Keratinocyte (primary cell): Measurements from ENCODE around the gene SESN2. TPM values are rescaled to one million over a fixed set of nuclear protein-coding genes. Genes with fewer than 3 reads are reported as not detected.

Experiments
- DNase-seq: peaks from one replicate; pipeline ENCODE4 v3.0.0-alpha.2; 2011; ENCODE audit warnings: low read depth, missing footprints, low spot score
- FAIRE-seq: peaks from 2 replicates; lab custom pipeline; 2011; peaks lifted over from hg19 to GRCh38; lab: Jason Lieb, UNC
- H2AFZ ChIP-seq: 2 replicates; pipeline ENCODE4 v1.6.0; 2012; ENCODE audit warnings: low read length, control low read depth, inconsistent platforms; ENCODE audit not compliant: control insufficient read depth
- H3K27ac ChIP-seq: 2 replicates; pipeline ENCODE4 v1.5.1; 2011; ENCODE audit warnings: low read length; ENCODE audit not compliant: control insufficient read depth, insufficient read depth
- H3K27me3 ChIP-seq: 3 replicates; pipeline ENCODE4 v1.6.0; 2011; ENCODE audit warnings: low read length; ENCODE audit not compliant: control insufficient read depth, insufficient read depth; ENCODE audit errors: extremely low read depth
- H3K36me3 ChIP-seq, 2 experiments: 2 replicates in 1 of 2; 3 replicates in 1 of 2; pipeline ENCODE4 v1.5.1; 2011; ENCODE audit warnings: low read length in 2 of 2, mild to moderate bottlenecking in 1 of 2; ENCODE audit not compliant: control insufficient read depth in 2 of 2, insufficient read depth in 2 of 2; ENCODE audit errors: extremely low read depth in 1 of 2
- H3K4me1 ChIP-seq: 3 replicates; pipeline ENCODE4 v1.5.1; 2011; ENCODE audit warnings: low read length; ENCODE audit not compliant: control insufficient read depth, insufficient read depth; ENCODE audit errors: extremely low read depth
- H3K4me2 ChIP-seq: 3 replicates; pipeline ENCODE4 v1.6.0; 2011; ENCODE audit warnings: low read depth, low read length; ENCODE audit not compliant: control insufficient read depth, insufficient read depth; ENCODE audit errors: extremely low read depth
- H3K4me3 ChIP-seq, 3 experiments: fragments of 200-600 bp in 1 of 3; sonication (generic) in 1 of 3; 2 replicates in 2 of 3; 3 replicates in 1 of 3; pipeline ENCODE4 v1.5.1; 2011 to 2016; ENCODE audit warnings: low read length in 3 of 3, mild to moderate bottlenecking in 3 of 3, control low read depth in 2 of 3, inconsistent platforms in 1 of 3, low read depth in 1 of 3, mixed read lengths in 1 of 3, mixed run types in 1 of 3, moderate library complexity in 1 of 3; ENCODE audit not compliant: control insufficient read depth in 2 of 3, insufficient read depth in 2 of 3; ENCODE audit errors: extremely low read depth in 1 of 3
- H3K79me2 ChIP-seq: 2 replicates; pipeline ENCODE4 v1.6.0; 2012; ENCODE audit warnings: low read length; ENCODE audit not compliant: control insufficient read depth, insufficient read depth
- H3K9ac ChIP-seq: 3 replicates; pipeline ENCODE4 v1.6.0; 2011; ENCODE audit warnings: low read length; ENCODE audit not compliant: control insufficient read depth, insufficient read depth; ENCODE audit errors: extremely low read depth
- H3K9me1 ChIP-seq: 3 replicates; pipeline ENCODE4 v1.6.0; 2011; ENCODE audit warnings: low read length; ENCODE audit not compliant: control insufficient read depth, insufficient read depth; ENCODE audit errors: extremely low read depth
- H3K9me3 ChIP-seq: 2 replicates; pipeline ENCODE4 v1.5.1; 2012; ENCODE audit warnings: low read depth, low read length; ENCODE audit not compliant: control insufficient read depth
- H4K20me1 ChIP-seq: 3 replicates; pipeline ENCODE4 v1.6.0; 2011; ENCODE audit warnings: low read length; ENCODE audit not compliant: control insufficient read depth, insufficient read depth; ENCODE audit errors: extremely low read depth
- CTCF ChIP-seq, 3 experiments: IDR thresholded peaks in 1 of 3; conservative IDR thresholded peaks in 1 of 3; optimal IDR thresholded peaks in 1 of 3; 2 replicates in 2 of 3; 3 replicates in 1 of 3; pipeline versions ENCODE3 to v1.5.1; 2011; ENCODE audit warnings: low read length in 3 of 3, mild to moderate bottlenecking in 3 of 3, moderate library complexity in 2 of 3, control low read depth in 1 of 3, inconsistent platforms in 1 of 3; ENCODE audit not compliant: insufficient read depth in 2 of 3; ENCODE audit errors: extremely low read depth in 1 of 3
- EZH2 ChIP-seq: IDR thresholded peaks from one replicate; pipeline ENCODE4 v1.6.1; 2012; ENCODE audit warnings: inconsistent platforms, mild to moderate bottlenecking, low read length, moderate library complexity
- dilution Hi-C: fragments of 300-500 bp; cut with MboI; formaldehyde crosslinking; loops from one replicate; pipeline ENCODE4 v1.7.0; 2020; ENCODE audit warnings: low sequenced_read_pairs; ENCODE audit not compliant: extremely low pct_ligation_motif_present
- polyA plus RNA-seq, 5 experiments: library from polyadenylated mRNA; depleted of rRNA in 3 of 5; stranded (reverse) in 3 of 5; stranded (forward) in 1 of 5; unstranded in 1 of 5; fragments of >200 nt; gene quantifications; 1 replicate in 1 of 5; 2 replicates in 3 of 5; 3 replicates in 1 of 5; pipeline versions ENCODE4 v1.2.1 to v1.2.3, GENCODE V29; 2011 to 2012; ENCODE audit warnings: missing spikeins in 2 of 5, low read depth in 1 of 5, low replicate concordance in 1 of 5

Gene SESN2
- polyA plus RNA-seq, 1 donor (not counting 4 experiments of a cell fraction or from before 2014, with no cell fraction given) = 13.5 TPM

DNA sequence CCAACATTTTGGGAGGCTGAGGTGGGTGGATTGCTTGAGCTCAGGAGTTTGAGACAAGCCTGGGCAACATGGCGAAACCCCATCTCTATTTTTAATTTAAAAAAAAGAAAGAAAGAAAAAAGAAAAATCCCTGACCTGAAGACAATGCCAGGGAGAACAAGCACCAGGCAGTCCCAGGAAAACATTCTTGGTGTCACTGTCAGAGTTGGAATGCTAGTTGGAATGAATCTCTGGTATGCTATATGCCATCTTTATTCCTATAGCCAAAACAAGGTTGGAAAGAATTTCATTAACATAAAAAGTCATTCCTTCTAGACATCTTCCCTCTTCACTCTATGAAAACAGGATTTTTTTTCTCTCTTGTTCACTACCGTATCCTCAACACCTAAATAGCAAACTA is 29.3 kb upstream of the SESN2 start:
- dilution Hi-C loops = no loop called here
- no peak overlapping the region for H3K4me3 ChIP-seq
- H3K27ac ChIP-seq = no peak overlapping the region
- peaks cover 3 to 5% of the 10 kb centered on the region in 2 experiments for H3K36me3 ChIP-seq
- H3K4me1 ChIP-seq = peaks cover 8% of the 10 kb centered on the region
- H2AFZ ChIP-seq = no peak overlapping the region
- TF ChIP-seq CTCF (optimal IDR thresholded peaks at IDR 0.05 in 1 of 3, IDR thresholded peaks at IDR 0.05 in 1 of 3, conservative IDR thresholded peaks at IDR 0.05 in 1 of 3; ENCODE audit: extremely low read depth in 1 of 3, insufficient read depth in 2 of 3, low read length in 3 of 3) = no peak
- H3K79me2 ChIP-seq = peaks cover 42% of the 10 kb centered on the region
- DNase-seq (no peak), FAIRE-seq (no peak)
- no peak overlapping the region for H3K4me2 ChIP-seq
- no peak overlapping the region for H3K9ac ChIP-seq
- H3K9me1 ChIP-seq = no peaks in the 10 kb centered on the region
- no peaks in the 10 kb centered on the region for H4K20me1 ChIP-seq
- no peaks in the 10 kb centered on the region for H3K27me3 ChIP-seq
- H3K9me3 ChIP-seq = no peaks in the 10 kb centered on the region

DNA sequence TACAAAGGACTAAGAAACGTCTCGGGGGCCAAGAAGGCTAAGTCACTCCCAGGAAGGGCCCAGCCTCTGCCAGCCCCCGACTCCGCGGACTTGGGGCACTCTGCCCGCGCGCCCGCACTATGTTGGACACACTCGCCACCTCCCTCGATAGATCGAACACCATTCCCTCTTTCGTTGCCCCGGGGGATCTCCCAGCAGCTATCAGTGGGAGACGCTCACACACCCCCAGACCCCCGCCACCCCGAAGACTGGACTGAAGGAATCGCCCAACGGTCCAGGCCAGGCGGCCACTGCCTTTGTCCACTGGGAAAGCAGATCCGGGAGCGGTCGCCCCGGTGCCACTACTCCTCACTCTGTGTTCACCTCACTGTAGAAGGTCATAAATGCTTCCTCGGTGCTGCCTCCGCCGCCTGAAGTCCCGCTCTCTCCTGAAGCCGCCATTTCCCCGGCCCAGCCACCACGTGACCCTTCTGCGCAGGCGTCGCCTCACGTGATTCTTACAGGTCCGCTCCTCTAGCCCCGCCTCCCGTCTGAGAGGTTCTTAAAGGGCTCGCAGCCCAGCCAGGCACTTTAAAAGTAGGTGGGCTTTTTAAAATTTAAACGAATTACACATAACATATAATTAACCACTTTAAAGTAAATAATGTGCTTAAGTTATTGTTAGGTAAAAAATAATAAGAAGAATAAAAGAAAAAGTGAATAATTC is 26.6 kb upstream of the SESN2 start, which contains the start of gene DNAJC8:
DNAJC8 (minus strand) TSS at position 472 of the 706 bp plus-strand sequence; CDS start at position 441, 31 bp downstream.
- peaks cover 18% of the 10 kb centered on the region for H3K4me1 ChIP-seq
- H3K4me2 ChIP-seq = peak within 1 kb of the TSS; percentile 96
- dilution Hi-C loops = no loop called here
- TF ChIP-seq EZH2 (no peak), CTCF (optimal IDR thresholded peaks at IDR 0.05 in 1 of 3, IDR thresholded peaks at IDR 0.05 in 1 of 3, conservative IDR thresholded peaks at IDR 0.05 in 1 of 3; ENCODE audit: extremely low read depth in 1 of 3, insufficient read depth in 2 of 3, low read length in 3 of 3) (no peak)
- peak within 1 kb of the TSS; percentile 99 for H2AFZ ChIP-seq
- no peaks in the 10 kb centered on the region for H3K9me1 ChIP-seq
- peak within 1 kb of the TSS; percentile 99 for H3K9ac ChIP-seq
- H3K36me3 ChIP-seq = peaks cover 3 to 4% of the 10 kb centered on the region in 2 experiments
- DNase-seq (peak; percentile 65), FAIRE-seq (no peak)
- no peaks in the 10 kb centered on the region for H4K20me1 ChIP-seq
- H3K79me2 ChIP-seq = peaks cover 60% of the 10 kb centered on the region
- H3K4me3 ChIP-seq = peak within 1 kb of the TSS; percentile 98 to 99 (median 98)
- H3K27me3 ChIP-seq = no peaks in the 10 kb centered on the region
- peak within 1 kb of the TSS; percentile 97 for H3K27ac ChIP-seq
- H3K9me3 ChIP-seq = no peaks in the 10 kb centered on the region
